RWPE1 (cell line): Measurements from ENCODE around the gene SUSD2.
A peak's percentile ranks its signal among the peaks of the same experiment; 100 is the strongest.
"Not testable (repeated sequence)": the region's sequence is repeated elsewhere in the genome, so short reads cannot be mapped to it uniquely, and the experiment has no call there.

Experiments
- CTCF ChIA-PET: fragments of 350-600 bp; sonication (Branson Sonifier 250); formaldehyde crosslinking; extraction: SDS; loops from one replicate; lab custom pipeline; 2021; lab: Yijun Ruan, JAX
- POLR2A ChIA-PET: fragments of 400-600 bp; formaldehyde crosslinking; extraction: SDS; loops from one replicate; lab custom pipeline; 2020; ENCODE audit warnings: antibody characterized with exemption; ENCODE audit not compliant: low non-redundant PET; lab: Yijun Ruan, JAX
- DNase-seq: peaks from one replicate; pipeline ENCODE4 v3.0.0; 2012; ENCODE audit warnings: low spot score
- H3K27ac ChIP-seq: fragments of 450-650 bp; 2 replicates; pipeline ENCODE4 v1.5.1; 2017
- TF ChIP-seq, protein P1 (sequence below): fragments of 450-650 bp; conservative IDR thresholded peaks from 2 replicates; pipeline ENCODE4 v1.5.1; 2017; ENCODE audit warnings: low read depth, mild to moderate bottlenecking

SUSD2 gene, protein sequence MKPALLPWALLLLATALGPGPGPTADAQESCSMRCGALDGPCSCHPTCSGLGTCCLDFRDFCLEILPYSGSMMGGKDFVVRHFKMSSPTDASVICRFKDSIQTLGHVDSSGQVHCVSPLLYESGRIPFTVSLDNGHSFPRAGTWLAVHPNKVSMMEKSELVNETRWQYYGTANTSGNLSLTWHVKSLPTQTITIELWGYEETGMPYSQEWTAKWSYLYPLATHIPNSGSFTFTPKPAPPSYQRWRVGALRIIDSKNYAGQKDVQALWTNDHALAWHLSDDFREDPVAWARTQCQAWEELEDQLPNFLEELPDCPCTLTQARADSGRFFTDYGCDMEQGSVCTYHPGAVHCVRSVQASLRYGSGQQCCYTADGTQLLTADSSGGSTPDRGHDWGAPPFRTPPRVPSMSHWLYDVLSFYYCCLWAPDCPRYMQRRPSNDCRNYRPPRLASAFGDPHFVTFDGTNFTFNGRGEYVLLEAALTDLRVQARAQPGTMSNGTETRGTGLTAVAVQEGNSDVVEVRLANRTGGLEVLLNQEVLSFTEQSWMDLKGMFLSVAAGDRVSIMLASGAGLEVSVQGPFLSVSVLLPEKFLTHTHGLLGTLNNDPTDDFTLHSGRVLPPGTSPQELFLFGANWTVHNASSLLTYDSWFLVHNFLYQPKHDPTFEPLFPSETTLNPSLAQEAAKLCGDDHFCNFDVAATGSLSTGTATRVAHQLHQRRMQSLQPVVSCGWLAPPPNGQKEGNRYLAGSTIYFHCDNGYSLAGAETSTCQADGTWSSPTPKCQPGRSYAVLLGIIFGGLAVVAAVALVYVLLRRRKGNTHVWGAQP

DNA sequence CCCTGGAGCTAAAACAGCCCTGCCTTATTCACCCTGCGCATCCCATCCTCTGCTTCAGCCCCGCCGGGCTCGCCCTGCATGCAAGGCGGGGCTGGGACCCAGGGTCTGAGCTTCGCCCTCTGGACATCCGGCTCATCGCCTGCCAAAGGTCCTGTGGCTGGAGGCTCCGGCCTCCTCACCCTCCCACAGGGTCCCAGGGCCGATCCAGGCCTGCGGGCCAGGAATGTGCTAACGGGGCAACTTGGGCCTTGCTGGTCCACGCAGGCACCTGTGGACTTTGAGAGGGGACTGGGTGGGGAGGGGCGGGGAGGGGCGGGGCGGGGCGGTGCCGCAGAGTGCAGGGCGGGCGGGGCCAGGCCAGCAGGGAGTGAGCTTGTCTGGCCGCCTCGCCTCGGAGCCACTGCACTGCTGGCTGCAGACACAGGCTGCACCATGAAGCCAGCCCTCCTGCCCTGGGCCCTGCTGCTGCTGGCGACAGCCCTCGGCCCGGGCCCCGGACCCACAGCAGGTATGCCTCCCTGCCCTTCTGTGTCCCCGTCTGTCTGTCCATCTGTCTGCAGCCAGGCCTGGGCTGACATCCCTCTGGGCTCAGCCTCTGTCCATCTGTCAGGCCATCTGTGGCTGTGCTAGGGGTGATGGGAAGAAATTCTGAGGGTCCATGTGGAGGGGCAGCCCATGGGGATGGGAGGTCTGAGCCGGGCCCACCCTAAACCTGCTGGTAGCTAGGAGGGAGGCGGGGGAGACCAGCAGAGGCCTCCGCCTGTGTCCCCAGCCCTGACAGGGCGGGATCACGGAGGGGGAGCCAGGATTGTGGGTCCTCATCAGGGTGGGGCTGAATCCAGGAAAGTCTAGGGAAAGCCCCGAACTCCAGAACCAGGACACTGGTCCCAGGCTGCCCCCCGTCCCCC lies at the start of gene SUSD2:
Gene SUSD2, plus strand, starts transcription at position 400 of the 908 bp plus-strand sequence. Its CDS starts 33 bp downstream, at position 433.
- no peak for DNase-seq
- TF ChIP-seq, protein P1, sequence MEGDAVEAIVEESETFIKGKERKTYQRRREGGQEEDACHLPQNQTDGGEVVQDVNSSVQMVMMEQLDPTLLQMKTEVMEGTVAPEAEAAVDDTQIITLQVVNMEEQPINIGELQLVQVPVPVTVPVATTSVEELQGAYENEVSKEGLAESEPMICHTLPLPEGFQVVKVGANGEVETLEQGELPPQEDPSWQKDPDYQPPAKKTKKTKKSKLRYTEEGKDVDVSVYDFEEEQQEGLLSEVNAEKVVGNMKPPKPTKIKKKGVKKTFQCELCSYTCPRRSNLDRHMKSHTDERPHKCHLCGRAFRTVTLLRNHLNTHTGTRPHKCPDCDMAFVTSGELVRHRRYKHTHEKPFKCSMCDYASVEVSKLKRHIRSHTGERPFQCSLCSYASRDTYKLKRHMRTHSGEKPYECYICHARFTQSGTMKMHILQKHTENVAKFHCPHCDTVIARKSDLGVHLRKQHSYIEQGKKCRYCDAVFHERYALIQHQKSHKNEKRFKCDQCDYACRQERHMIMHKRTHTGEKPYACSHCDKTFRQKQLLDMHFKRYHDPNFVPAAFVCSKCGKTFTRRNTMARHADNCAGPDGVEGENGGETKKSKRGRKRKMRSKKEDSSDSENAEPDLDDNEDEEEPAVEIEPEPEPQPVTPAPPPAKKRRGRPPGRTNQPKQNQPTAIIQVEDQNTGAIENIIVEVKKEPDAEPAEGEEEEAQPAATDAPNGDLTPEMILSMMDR = no peak
- POLR2A ChIA-PET = no interaction called here
- peak within 1 kb of the TSS; percentile 64 for H3K27ac ChIP-seq
- CTCF ChIA-PET = interaction anchor here (0.5 to 1.8 kb wide), 3 partner anchors 8 to 993 kb away, joined by 4 to 6 read pairs (median 5); no protein-coding TSS in a partner anchor

DNA sequence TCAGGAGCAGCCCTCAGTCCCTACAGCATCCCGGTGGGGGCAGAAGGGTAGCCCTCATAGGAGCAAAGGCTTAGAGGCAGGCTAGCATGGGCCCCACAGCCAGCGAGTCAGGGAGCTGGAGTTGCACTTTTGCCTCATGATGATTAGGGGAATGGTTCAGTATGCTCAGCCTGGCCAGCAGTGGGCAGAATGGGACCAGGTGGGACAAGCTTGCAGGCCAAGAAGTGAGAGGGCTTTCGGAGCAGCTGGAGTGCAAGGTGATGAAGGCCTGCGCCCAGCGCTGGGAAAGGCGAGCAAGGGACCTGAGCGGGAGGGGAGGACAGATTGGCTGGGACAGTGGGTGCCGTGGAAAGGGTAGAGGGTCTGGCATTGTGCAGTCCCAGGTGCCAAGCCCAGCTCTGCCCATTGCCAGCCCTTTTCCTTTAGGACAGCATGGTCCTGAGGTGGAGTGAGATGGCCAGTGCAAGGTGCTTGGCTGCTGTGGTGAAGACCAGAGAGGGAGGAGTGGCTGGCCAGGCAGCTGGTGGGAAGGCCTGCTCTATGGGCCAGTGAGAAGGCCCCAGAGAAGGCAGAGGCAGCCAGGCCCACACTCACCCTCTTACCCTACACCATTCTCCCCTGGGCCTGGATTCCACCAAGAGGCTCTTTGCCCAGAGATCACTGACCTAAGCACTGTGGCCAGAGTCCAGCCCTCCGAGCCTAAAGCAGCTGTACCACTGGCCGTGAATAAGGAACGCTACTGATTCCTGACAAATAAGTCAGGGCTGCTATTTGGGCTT lies 47.9 kb upstream of the SUSD2 start:
- TF ChIP-seq, protein P1 = no peak
- ChIA-PET CTCF (interaction anchor here (0.9 to 1.1 kb wide), 2 partner anchors 22 to 114 kb away, joined by 3 to 5 read pairs; no protein-coding TSS in a partner anchor), POLR2A (no interaction called here)
- DNase-seq = no peak
- no peak overlapping the region for H3K27ac ChIP-seq

DNA sequence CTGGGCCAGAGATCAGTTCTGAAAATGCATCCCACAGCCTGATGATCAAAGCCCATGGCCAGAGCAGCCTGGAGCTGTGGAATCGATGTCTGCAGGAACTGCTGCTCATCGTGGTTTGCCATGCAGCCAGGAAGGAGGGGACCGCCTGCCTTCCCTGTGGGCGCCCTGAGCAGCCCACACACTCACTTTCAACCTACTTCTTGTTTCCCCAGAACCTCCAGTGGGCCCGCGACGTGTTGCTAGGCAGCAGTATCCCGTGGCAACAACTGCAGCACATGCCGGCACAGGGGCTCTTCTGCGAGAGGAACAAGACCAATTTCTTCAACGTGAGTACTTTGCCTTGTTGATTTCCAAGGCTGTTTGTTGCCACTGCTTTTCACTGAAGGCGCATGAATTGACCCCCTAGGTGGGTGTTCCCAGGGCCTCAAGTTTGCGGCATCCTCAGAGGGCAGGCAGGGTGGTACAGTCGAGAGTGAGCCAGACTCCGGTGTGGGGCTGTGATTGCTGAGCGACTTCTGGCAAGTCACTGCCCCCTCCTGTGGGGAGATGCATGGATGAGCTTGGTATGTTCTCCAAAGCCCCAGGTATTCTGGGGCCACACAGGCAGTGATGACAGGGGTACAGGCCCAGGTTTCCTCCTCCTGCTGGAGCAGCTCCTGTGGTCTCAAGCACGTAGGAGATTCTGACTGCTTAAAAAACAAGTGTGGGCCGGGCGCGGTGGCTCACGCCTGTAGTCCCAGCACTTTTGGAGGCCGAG lies 47.0 kb upstream of the SUSD2 start:
- ChIA-PET CTCF (no interaction called here), POLR2A (no interaction called here)
- no peak overlapping the region for H3K27ac ChIP-seq
- TF ChIP-seq, protein P1 = no peak
- no peak for DNase-seq

DNA sequence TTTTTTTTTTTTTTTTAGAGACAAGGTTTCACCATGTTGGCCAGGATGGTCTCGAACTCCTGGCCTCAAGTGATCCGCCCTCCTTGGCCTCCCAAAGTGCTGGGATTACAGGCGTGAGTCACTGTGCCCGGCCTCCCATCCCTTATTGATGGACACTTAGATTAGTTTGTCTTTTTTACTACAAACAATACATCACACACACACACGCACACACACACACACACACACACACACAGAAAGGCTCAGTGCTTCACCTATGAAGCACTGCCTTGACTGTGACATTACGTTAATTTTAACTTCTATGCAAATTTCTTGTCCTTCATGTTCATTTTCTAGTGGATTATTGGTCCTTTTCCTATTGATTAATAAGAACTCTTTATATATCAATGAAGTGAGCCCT lies 44.8 kb upstream of the SUSD2 start:
- CTCF ChIA-PET = interaction anchor here (0.6 kb wide), 1 partner anchor 30 kb away, joined by 3 read pairs; no protein-coding TSS in a partner anchor
- POLR2A ChIA-PET, DNase-seq, H3K27ac ChIP-seq: not testable (repeated sequence)

DNA sequence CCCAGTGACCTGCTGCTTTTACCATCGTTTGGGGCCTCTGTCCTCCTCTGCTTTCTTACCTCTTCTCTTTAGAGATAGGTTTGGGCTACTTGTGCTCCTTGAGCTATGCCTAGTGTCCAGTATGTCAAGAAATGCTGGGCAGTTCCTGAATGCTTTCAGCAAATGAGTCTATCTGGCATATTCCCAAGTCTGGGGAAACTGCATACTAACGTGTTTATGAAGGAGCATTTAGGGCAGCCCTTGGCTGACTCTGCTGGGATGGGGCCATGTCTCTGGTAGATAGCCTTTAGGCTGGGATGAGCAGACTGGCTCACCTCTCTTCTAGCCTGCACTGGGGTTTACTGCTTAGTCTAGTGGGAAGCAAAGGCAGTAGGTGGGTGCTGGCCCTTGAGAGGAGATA lies 43.7 kb upstream of the SUSD2 start:
- POLR2A ChIA-PET = no interaction called here
- DNase-seq = no peak
- CTCF ChIA-PET = no interaction called here
- peak overlapping the region; percentile 12; the same call in 1 of the 2 replicates for H3K27ac ChIP-seq
- TF ChIP-seq, protein P1 = no peak
